Left ventricle myocardium superior (tissue), 1 donor: ENCODE measurements around the gene RBM5. TPM values are rescaled to one million over a fixed set of nuclear protein-coding genes. Genes with fewer than 3 reads are reported as not detected.

ENCODE experiments used
- ATAC-seq: fragments of 200-7000 bp; cut with Tn5 transposase; one replicate; pipeline ENCODE4 v1.9.1; 2020; ENCODE audit warnings: mild to moderate bottlenecking, moderate library complexity
- DNase-seq: peaks from one replicate; pipeline ENCODE4 v3.0.0-alpha.2; 2020
- intact Hi-C: fragments of 100-400 bp; cut with micrococcal nuclease; formaldehyde crosslinking; loops from one replicate; pipeline ENCODE4 v1.11.0; 2022
- total RNA-seq: library from RNA; stranded (reverse); fragmentation: NEBNext Ultra II Directional; extraction: Animal tissue kit (Norgen Biotek cat#: 25700); gene quantifications from one replicate; pipeline ENCODE4 v1.2.1, GENCODE V29; 2021
- donor health status: DM: no; HTN: yes; CAD: no; lungs with severe emphysema.

RBM5 gene
- total RNA-seq, 1 donor from 2014 or later, result 73.8 TPM

GRCh38 chr3:50155891-50156290 lies 67.2 kb downstream of the RBM5 start:
- intact Hi-C loops, result no loop called here
- DNase-seq, result no peak
- no peak for ATAC-seq

GRCh38 chr3:50156549-50157493 lies 68.1 kb downstream of the RBM5 start:
- DNase-seq (no peak), ATAC-seq (no peak)
- intact Hi-C loops, result no loop called here

GRCh38 chr3:50157827-50158529 lies 69.3 kb downstream of the RBM5 start:
- no peak for ATAC-seq

GRCh38 chr3:50158530-50159146 lies 69.9 kb downstream of the RBM5 start:
- ATAC-seq, result no peak
- no peak for DNase-seq
- intact Hi-C loops, result no loop called here

More at GRCh38 chr3:50157827-50158529, 69.3 kb downstream of the RBM5 start:
- DNase-seq, result no peak
- intact Hi-C loops, result no loop called here

GRCh38 chr3:50160561-50160983 lies 71.9 kb downstream of the RBM5 start:
- peak; percentile 56 for ATAC-seq
- peak; percentile 57 for DNase-seq
- intact Hi-C loops, result no loop called here

GRCh38 chr3:50161320-50161719 lies 72.6 kb downstream of the RBM5 start:
- DNase-seq (no peak), ATAC-seq (no peak)
- intact Hi-C loops, result no loop called here

- ATAC-seq (no peak), DNase-seq (no peak)
- intact Hi-C loops, result no loop called here
These were observed 73.5 kb downstream of the RBM5 start for GRCh38 chr3:50162034-50162883.

GRCh38 chr3:50163572-50164455 lies 75.1 kb downstream of the RBM5 start:
- DNase-seq, result peak; percentile 69
- no peak for ATAC-seq
- intact Hi-C loops, result no loop called here

- intact Hi-C loops, result no loop called here
- DNase-seq (no peak), ATAC-seq (no peak)
These were observed 75.8 kb downstream of the RBM5 start for GRCh38 chr3:50164481-50164880.

GRCh38 chr3:50164984-50165909 lies 76.5 kb downstream of the RBM5 start:
- DNase-seq (peak; percentile 51), ATAC-seq (peak; percentile 41)
- intact Hi-C loops, result no loop called here

GRCh38 chr3:50165910-50166538 lies 77.3 kb downstream of the RBM5 start:
- intact Hi-C loops, result no loop called here
- peak; percentile 43 for ATAC-seq

GRCh38 chr3:50166620-50167019 lies 77.9 kb downstream of the RBM5 start:
- DNase-seq (no peak), ATAC-seq (no peak)
- intact Hi-C loops, result no loop called here

More at GRCh38 chr3:50165910-50166538, 77.3 kb downstream of the RBM5 start:
- no peak for DNase-seq

GRCh38 chr3:50167069-50167840 lies 78.5 kb downstream of the RBM5 start:
- no peak for DNase-seq
- intact Hi-C loops, result no loop called here
- ATAC-seq, result no peak

GRCh38 chr3:50167841-50168209 lies 79.1 kb downstream of the RBM5 start:
- no peak for ATAC-seq
- intact Hi-C loops, result no loop called here
- no peak for DNase-seq

- ATAC-seq (peak; percentile 6), DNase-seq (no peak)
These were observed 79.7 kb downstream of the RBM5 start for GRCh38 chr3:50168388-50168787.

More at GRCh38 chr3:50168388-50168787, 79.7 kb downstream of the RBM5 start:
- intact Hi-C loops, result no loop called here
